Smooth muscle cell (in vitro differentiated cells): ENCODE data around the gene ZNF518A. TPM values are rescaled to one million over a fixed set of nuclear protein-coding genes. Genes with fewer than 3 reads are reported as not detected.
A peak's percentile ranks its signal among the peaks of the same experiment; 100 is the strongest.

Experiments
- DNase-seq: peaks from one replicate; lab custom pipeline; 2025; ENCODE audit not compliant: unreplicated experiment; lab: John Stamatoyannopoulos, UW
- H2AFZ ChIP-seq: fragments of 200-600 bp; sonication (generic); 2 replicates; pipeline ENCODE4 v1.6.0; 2016; ENCODE audit warnings: antibody characterized with exemption, low read depth, mild to moderate bottlenecking
- H3F3A ChIP-seq: fragments of 200-600 bp; sonication (generic); 2 replicates; pipeline ENCODE4 v1.6.0; 2017; ENCODE audit warnings: antibody characterized with exemption, low read depth
- H3K27ac ChIP-seq: fragments of 200-600 bp; sonication (generic); 2 replicates; pipeline ENCODE4 v1.5.1; 2016; ENCODE audit warnings: low read depth, mild to moderate bottlenecking
- H3K27me3 ChIP-seq: fragments of 200-600 bp; sonication (generic); 2 replicates; pipeline ENCODE4 v1.6.1; 2016; ENCODE audit warnings: low read depth, mild to moderate bottlenecking
- H3K36me3 ChIP-seq: fragments of 200-600 bp; sonication (generic); 2 replicates; pipeline ENCODE4 v1.5.1; 2016; ENCODE audit warnings: low read depth
- H3K4me1 ChIP-seq: fragments of 200-600 bp; sonication (generic); 2 replicates; pipeline ENCODE4 v1.5.1; 2016; ENCODE audit warnings: low read depth
- H3K4me2 ChIP-seq: fragments of 200-600 bp; sonication (generic); 2 replicates; pipeline ENCODE4 v1.6.0; 2016; ENCODE audit warnings: mild to moderate bottlenecking
- H3K4me3 ChIP-seq: fragments of 200-600 bp; sonication (generic); 2 replicates; pipeline ENCODE4 v1.5.1; 2016; ENCODE audit warnings: mild to moderate bottlenecking
- H3K79me2 ChIP-seq: fragments of 200-600 bp; sonication (generic); 2 replicates; pipeline ENCODE4 v1.6.0; 2016; ENCODE audit warnings: low read depth, mild to moderate bottlenecking
- H3K9ac ChIP-seq: fragments of 200-600 bp; sonication (generic); 2 replicates; pipeline ENCODE4 v1.6.0; 2016; ENCODE audit warnings: low read depth
- H3K9me3 ChIP-seq: fragments of 200-600 bp; sonication (generic); replicated peaks from 2 replicates; pipeline ENCODE4 v1.5.1; 2016; ENCODE audit warnings: low read depth
- H4K20me1 ChIP-seq: fragments of 200-600 bp; sonication (generic); 2 replicates; pipeline ENCODE4 v1.6.0; 2016; ENCODE audit warnings: low read depth
- CTCF ChIP-seq: fragments of 200-600 bp; sonication (generic); IDR thresholded peaks from 2 replicates; pipeline ENCODE4 v1.5.1; 2017; ENCODE audit warnings: borderline replicate concordance, mild to moderate bottlenecking, antibody characterized with exemption; ENCODE audit not compliant: insufficient read depth, poor library complexity, severe bottlenecking
- WGBS: methylation state at CpG from one replicate; pipeline ENCODE4 v1.1.7; 2016; ENCODE audit warnings: low lambda C conversion rate; 5-methylcytosine and 5-hydroxymethylcytosine counted together
- polyA plus RNA-seq: library from polyadenylated mRNA; unstranded; fragments of >200 nt; fragmentation: Nextera tagmentation; extraction: Ambion mirVana; gene quantifications from 2 replicates; pipeline ENCODE4 v1.2.1, GENCODE V29; 2016
- total RNA-seq: library from RNA; depleted of rRNA; stranded (reverse); fragments of >200 nt; gene quantifications from 2 replicates; pipeline ENCODE4 v1.2.3, GENCODE V29; 2014

Gene ZNF518A
- total and polyA plus RNA-seq, 2 experiments from 2014 or later: 9.0 to 26.9 TPM

- Histone ChIP-seq H3K4me3 (peak overlapping the region; percentile 8), H3K27me3 (no peaks in the 10 kb centered on the region), H2AFZ (no peak overlapping the region), H3K27ac (no peak overlapping the region), H4K20me1 (no peaks in the 10 kb centered on the region), H3K4me2 (no peak overlapping the region), H3K79me2 (no peaks in the 10 kb centered on the region), H3K9ac (no peak overlapping the region), H3K9me3 (no peaks in the 10 kb centered on the region), H3K36me3 (no peaks in the 10 kb centered on the region), H3F3A (no peaks in the 10 kb centered on the region), H3K4me1 (no peaks in the 10 kb centered on the region)
- WGBS: 91% methylated on average over 2 of the region's 2 CpGs
- no peak for TF ChIP-seq CTCF
- DNase-seq: no peak
Measured at GRCh38 chr10:96089116-96089515, 41.0 kb upstream of the ZNF518A start.

- no peak for TF ChIP-seq CTCF
- 97% methylated on average over 47 of the region's 47 CpGs for WGBS
- no peak overlapping the region for H3K9ac ChIP-seq
- H3K79me2 ChIP-seq: no peaks in the 10 kb centered on the region
- H3K9me3 ChIP-seq: no peaks in the 10 kb centered on the region
- H3K36me3 ChIP-seq: no peaks in the 10 kb centered on the region
- H4K20me1 ChIP-seq: no peaks in the 10 kb centered on the region
- no peak overlapping the region for H2AFZ ChIP-seq
- H3K4me3 ChIP-seq: no peak overlapping the region
- H3K27me3 ChIP-seq: no peaks in the 10 kb centered on the region
- no peaks in the 10 kb centered on the region for H3K4me1 ChIP-seq
- no peak overlapping the region for H3K4me2 ChIP-seq
- H3K27ac ChIP-seq: no peak overlapping the region
- DNase-seq: no peak
- no peaks in the 10 kb centered on the region for H3F3A ChIP-seq
Measured at GRCh38 chr10:96089670-96090462, 40.2 kb upstream of the ZNF518A start.

GRCh38 chr10:96090463-96090800, 39.7 kb upstream of the ZNF518A start:
- Histone ChIP-seq H3K4me1 (no peaks in the 10 kb centered on the region), H4K20me1 (no peaks in the 10 kb centered on the region), H2AFZ (no peak overlapping the region), H3K9ac (no peak overlapping the region), H3K9me3 (no peaks in the 10 kb centered on the region), H3K4me3 (no peak overlapping the region), H3K27ac (no peak overlapping the region), H3K27me3 (no peaks in the 10 kb centered on the region), H3K4me2 (no peak overlapping the region), H3K79me2 (no peaks in the 10 kb centered on the region), H3F3A (no peaks in the 10 kb centered on the region), H3K36me3 (no peaks in the 10 kb centered on the region)
- TF ChIP-seq CTCF: no peak
- 96% methylated on average over 9 of the region's 9 CpGs for WGBS
- no peak for DNase-seq
